NCI-H2227 (cell line): ENCODE measurements around the gene SLC9A3.
"Not testable (repeated sequence)": the region's sequence is repeated elsewhere in the genome, so short reads cannot be mapped to it uniquely, and the experiment has no call there.

Experiments
- DNase-seq: peaks from one replicate; lab custom pipeline; 2025; ENCODE audit not compliant: unreplicated experiment; lab: John Stamatoyannopoulos, UW

SLC9A3 gene

GRCh38 chr5:491119-491855, 33.0 kb downstream of the SLC9A3 start:
- no peak for DNase-seq

GRCh38 chr5:490116-491106, 33.8 kb downstream of the SLC9A3 start:
- no peak for DNase-seq

GRCh38 chr5:489689-490080, 34.6 kb downstream of the SLC9A3 start:
- DNase-seq = no peak

- DNase-seq = no peak
These were observed 35.2 kb downstream of the SLC9A3 start for GRCh38 chr5:488744-489688.

- DNase-seq = no peak
These were observed 36.0 kb downstream of the SLC9A3 start for GRCh38 chr5:488241-488640.

GRCh38 chr5:486597-486996, 37.7 kb downstream of the SLC9A3 start:
- not testable (repeated sequence) for DNase-seq

- DNase-seq = no peak
These were observed 38.2 kb downstream of the SLC9A3 start for GRCh38 chr5:485946-486491.

- DNase-seq = no peak
These were observed 38.9 kb downstream of the SLC9A3 start for GRCh38 chr5:485113-485945.

GRCh38 chr5:484556-484955, 39.7 kb downstream of the SLC9A3 start:
- no peak for DNase-seq

GRCh38 chr5:483434-484140, 40.7 kb downstream of the SLC9A3 start:
- no peak for DNase-seq

GRCh38 chr5:483011-483410, 41.2 kb downstream of the SLC9A3 start:
- no peak for DNase-seq

GRCh38 chr5:482506-482905, 41.7 kb downstream of the SLC9A3 start:
- DNase-seq = no peak

GRCh38 chr5:482021-482420, 42.2 kb downstream of the SLC9A3 start:
- DNase-seq = no peak

- no peak for DNase-seq
These were observed 42.9 kb downstream of the SLC9A3 start for GRCh38 chr5:481347-481746.

- no peak for DNase-seq
These were observed 44.5 kb downstream of the SLC9A3 start for GRCh38 chr5:479566-480319.

GRCh38 chr5:478982-479535, 45.2 kb downstream of the SLC9A3 start:
- no peak for DNase-seq

GRCh38 chr5:478369-478981, 45.8 kb downstream of the SLC9A3 start:
- DNase-seq = no peak

- DNase-seq = no peak
These were observed 46.4 kb downstream of the SLC9A3 start for GRCh38 chr5:477871-478270.
